ENCODE data around the gene NTM. TPM values are rescaled to one million over a fixed set of nuclear protein-coding genes. Genes with fewer than 3 reads are reported as not detected.

NTM gene
- total and polyA plus RNA-seq, 2 experiments from 2014 or later = 25.9 to 49.0 TPM

DNA sequence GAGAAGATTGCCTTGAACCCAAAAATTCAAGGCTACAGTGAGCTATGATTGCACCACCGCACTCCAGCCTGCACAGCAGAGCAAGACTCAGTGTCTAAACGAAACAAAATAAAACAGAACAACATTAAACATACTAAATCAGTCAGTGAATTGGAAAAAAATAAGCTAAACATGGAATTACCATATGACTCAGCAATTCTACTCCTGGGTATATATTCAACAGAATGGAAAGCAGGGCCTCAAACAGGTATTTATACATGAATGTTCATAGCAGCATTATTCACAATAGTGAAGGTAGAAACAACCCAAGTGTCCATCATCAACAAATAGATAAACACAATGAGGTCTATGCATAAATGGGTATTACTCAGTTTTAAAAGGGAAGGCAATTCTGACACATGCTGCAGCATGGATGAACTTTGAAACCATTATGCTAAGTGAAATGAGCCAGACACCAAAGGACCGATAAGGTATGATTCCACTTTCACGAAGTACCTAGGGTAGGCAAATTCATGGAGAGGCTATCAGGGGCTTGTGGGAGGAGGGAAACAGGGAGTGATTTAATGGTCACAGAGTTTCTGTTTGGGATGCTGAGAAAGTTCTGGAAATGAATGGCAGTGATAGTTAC lies 15.5 kb downstream of the NTM start:
- Histone ChIP-seq H3K4me2 (ENCODE audit: unreplicated experiment) (no peak overlapping the region), H2AFZ (no peak overlapping the region), H3K9me2 (ENCODE audit: insufficient read depth) (no peaks in the 10 kb centered on the region), H3K27ac (no peak overlapping the region), H3K4me3 (no peak overlapping the region), H3K27me3 (replicated peaks; ENCODE audit: insufficient read depth) (peaks cover 53% of the 10 kb centered on the region), H3K9me3 (ENCODE audit: low read depth) (no peaks in the 10 kb centered on the region), H3K36me3 (ENCODE audit: low read depth) (no peaks in the 10 kb centered on the region), H4K20me1 (ENCODE audit: insufficient read depth) (no peaks in the 10 kb centered on the region), H3K9ac (no peak overlapping the region), H3K4me1 (ENCODE audit: insufficient read depth) (no peaks in the 10 kb centered on the region), H3K79me2 (ENCODE audit: insufficient read depth) (no peaks in the 10 kb centered on the region), H3F3A (ENCODE audit: insufficient read depth) (no peaks in the 10 kb centered on the region)
- no peak for TF ChIP-seq EZH2phosphoT487 (IDR thresholded peaks at IDR 0.05; ENCODE audit: insufficient read depth, low read depth)
- no peak for TF ChIP-seq EZH2 (IDR thresholded peaks at IDR 0.05; ENCODE audit: insufficient read depth, poor library complexity, severe bottlenecking)
- DNase-seq = no peak
- in situ Hi-C loops (cut with MboI) = no loop called here
- WGBS, 2 experiments (ENCODE audit: low coverage in 1 of 2, low lambda C conversion rate in 2 of 2, missing lambda C conversion rate in 2 of 2) = 23 to 25% methylated on average over 4 of the region's 4 CpGs

DNA sequence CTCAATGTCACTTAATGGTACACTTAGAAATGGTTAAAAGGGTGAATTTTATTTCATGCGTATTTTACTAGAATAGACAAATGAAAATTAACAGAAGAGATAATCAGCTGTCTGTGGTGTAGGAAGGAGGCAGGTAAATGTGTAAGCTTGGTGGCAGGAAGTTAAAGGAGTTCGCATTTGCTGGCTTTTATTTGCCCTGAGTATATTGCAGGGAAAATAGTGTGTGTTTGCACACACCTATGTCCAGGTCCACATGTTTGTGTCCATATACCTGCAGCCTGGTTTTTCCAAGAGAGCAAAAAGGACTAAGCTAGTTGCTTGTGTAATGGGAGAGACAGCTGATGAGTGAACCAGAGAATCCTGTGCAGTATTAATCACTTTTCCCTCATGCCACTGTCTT lies 16.0 kb downstream of the NTM start:
- H3K9ac ChIP-seq = no peak overlapping the region
- 16 to 37% methylated on average over 2 of the region's 2 CpGs for WGBS, 2 experiments (ENCODE audit: low coverage in 1 of 2, low lambda C conversion rate in 2 of 2, missing lambda C conversion rate in 2 of 2)
- no peak overlapping the region for H3K27ac ChIP-seq
- TF ChIP-seq EZH2phosphoT487 (IDR thresholded peaks at IDR 0.05; ENCODE audit: insufficient read depth, low read depth) = no peak
- H3K4me1 ChIP-seq (ENCODE audit: insufficient read depth) = no peaks in the 10 kb centered on the region
- no peaks in the 10 kb centered on the region for H3K9me2 ChIP-seq (ENCODE audit: insufficient read depth)
- no peaks in the 10 kb centered on the region for H3K36me3 ChIP-seq (ENCODE audit: low read depth)
- H2AFZ ChIP-seq = no peak overlapping the region
- in situ Hi-C loops (cut with MboI) = no loop called here
- no peak overlapping the region for H3K4me3 ChIP-seq
- H3K79me2 ChIP-seq (ENCODE audit: insufficient read depth) = no peaks in the 10 kb centered on the region
- peaks cover 53% of the 10 kb centered on the region for H3K27me3 ChIP-seq (replicated peaks; ENCODE audit: insufficient read depth)
- no peak overlapping the region for H3K4me2 ChIP-seq (ENCODE audit: unreplicated experiment)
- H4K20me1 ChIP-seq (ENCODE audit: insufficient read depth) = no peaks in the 10 kb centered on the region
- no peaks in the 10 kb centered on the region for H3F3A ChIP-seq (ENCODE audit: insufficient read depth)
- DNase-seq = no peak
- H3K9me3 ChIP-seq (ENCODE audit: low read depth) = no peaks in the 10 kb centered on the region

DNA sequence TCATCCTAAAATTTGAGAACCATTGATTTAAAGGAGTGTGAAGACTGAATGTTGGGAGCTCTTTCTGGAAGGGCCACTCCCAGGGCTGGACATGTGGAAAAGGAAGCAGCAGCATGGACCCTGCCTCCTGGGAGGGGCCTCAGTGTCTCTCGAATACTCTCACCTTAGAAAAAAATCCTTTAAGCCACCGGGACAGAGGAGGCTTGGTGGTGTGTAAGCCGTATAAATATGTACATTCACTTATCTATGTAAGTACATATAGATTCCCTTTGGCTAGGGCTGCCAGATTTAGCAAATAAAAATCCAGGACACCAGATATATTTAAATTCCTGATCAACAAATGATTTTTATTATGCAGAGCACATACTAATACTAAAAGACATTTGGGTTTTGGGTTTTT lies 17.6 kb downstream of the NTM start:
- in situ Hi-C loops (cut with MboI) = no loop called here
- Histone ChIP-seq H3K4me1 (ENCODE audit: insufficient read depth) (no peaks in the 10 kb centered on the region), H3K79me2 (ENCODE audit: insufficient read depth) (no peaks in the 10 kb centered on the region), H3K4me2 (ENCODE audit: unreplicated experiment) (no peak overlapping the region), H3K27ac (no peak overlapping the region), H4K20me1 (ENCODE audit: insufficient read depth) (no peaks in the 10 kb centered on the region), H3K9me3 (ENCODE audit: low read depth) (no peaks in the 10 kb centered on the region), H3K27me3 (replicated peaks; ENCODE audit: insufficient read depth) (peaks cover 53% of the 10 kb centered on the region), H3K4me3 (no peak overlapping the region), H3K9ac (no peak overlapping the region), H3F3A (ENCODE audit: insufficient read depth) (no peaks in the 10 kb centered on the region), H3K36me3 (ENCODE audit: low read depth) (no peaks in the 10 kb centered on the region), H3K9me2 (ENCODE audit: insufficient read depth) (no peaks in the 10 kb centered on the region), H2AFZ (no peak overlapping the region)
- no peak for TF ChIP-seq EZH2 (IDR thresholded peaks at IDR 0.05; ENCODE audit: insufficient read depth, poor library complexity, severe bottlenecking)
- no peak for TF ChIP-seq EZH2phosphoT487 (IDR thresholded peaks at IDR 0.05; ENCODE audit: insufficient read depth, low read depth)
- DNase-seq = no peak
- WGBS, 2 experiments (ENCODE audit: low coverage in 1 of 2, low lambda C conversion rate in 2 of 2, missing lambda C conversion rate in 2 of 2) = 10 to 12% methylated on average over 3 of the region's 3 CpGs

DNA sequence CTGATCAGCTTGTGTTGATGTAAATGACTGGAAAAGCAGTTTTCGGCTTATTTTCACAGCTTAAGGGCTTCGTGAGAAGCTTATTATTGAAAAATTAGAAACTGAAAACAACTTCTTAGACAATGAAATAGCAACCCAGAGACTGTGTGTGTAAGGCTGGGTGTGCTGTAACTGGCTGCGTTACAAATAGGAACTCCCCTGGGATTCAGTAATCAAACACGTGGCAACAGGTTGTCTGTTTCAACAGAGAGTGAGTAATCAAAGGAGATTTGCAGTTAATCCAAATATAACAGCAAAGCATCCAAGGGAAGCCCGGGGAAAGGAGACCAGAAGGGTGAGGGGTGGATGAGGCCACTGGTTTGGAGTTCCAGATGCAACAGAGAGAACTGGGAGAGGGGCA lies 19.2 kb downstream of the NTM start:
- in situ Hi-C loops (cut with MboI) = no loop called here
- no peak overlapping the region for H3K4me2 ChIP-seq (ENCODE audit: unreplicated experiment)
- no peak for DNase-seq
- H3K9me3 ChIP-seq (ENCODE audit: low read depth) = no peaks in the 10 kb centered on the region
- no peak overlapping the region for H3K27ac ChIP-seq
- H4K20me1 ChIP-seq (ENCODE audit: insufficient read depth) = no peaks in the 10 kb centered on the region
- H3F3A ChIP-seq (ENCODE audit: insufficient read depth) = no peaks in the 10 kb centered on the region
- TF ChIP-seq EZH2 (IDR thresholded peaks at IDR 0.05; ENCODE audit: insufficient read depth, poor library complexity, severe bottlenecking) (no peak), EZH2phosphoT487 (IDR thresholded peaks at IDR 0.05; ENCODE audit: insufficient read depth, low read depth) (no peak)
- no peaks in the 10 kb centered on the region for H3K4me1 ChIP-seq (ENCODE audit: insufficient read depth)
- no peaks in the 10 kb centered on the region for H3K79me2 ChIP-seq (ENCODE audit: insufficient read depth)
- no peaks in the 10 kb centered on the region for H3K36me3 ChIP-seq (ENCODE audit: low read depth)
- H3K4me3 ChIP-seq = no peak overlapping the region
- no peak overlapping the region for H3K9ac ChIP-seq
- WGBS, 2 experiments (ENCODE audit: low coverage in 1 of 2, low lambda C conversion rate in 2 of 2, missing lambda C conversion rate in 2 of 2) = 20% methylated on average over 5 of the region's 5 CpGs
- H3K9me2 ChIP-seq (ENCODE audit: insufficient read depth) = no peaks in the 10 kb centered on the region
- H2AFZ ChIP-seq = no peak overlapping the region
- peaks cover 52% of the 10 kb centered on the region for H3K27me3 ChIP-seq (replicated peaks; ENCODE audit: insufficient read depth)

DNA sequence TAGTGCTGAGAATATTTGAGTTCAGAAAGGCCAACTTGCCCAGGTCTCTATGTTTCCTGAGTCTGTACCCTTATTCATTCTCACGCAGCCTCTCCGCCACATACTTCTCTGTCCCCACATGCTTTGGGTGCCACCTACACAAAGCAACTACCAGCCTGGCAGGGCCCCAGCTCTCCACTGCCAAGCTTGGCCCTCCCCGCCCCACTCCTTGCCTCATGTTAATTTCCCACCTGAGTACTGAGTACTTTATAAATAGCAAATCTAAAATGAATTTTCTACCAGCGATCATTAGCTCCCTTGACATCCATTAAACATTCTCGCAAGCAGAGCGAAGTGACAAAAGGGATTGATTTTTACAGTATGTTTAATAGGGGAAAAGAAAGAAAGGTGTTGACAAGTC lies 20.8 kb downstream of the NTM start:
- H3K4me1 ChIP-seq (ENCODE audit: insufficient read depth) = no peaks in the 10 kb centered on the region
- H3K27ac ChIP-seq = no peak overlapping the region
- no peaks in the 10 kb centered on the region for H3K79me2 ChIP-seq (ENCODE audit: insufficient read depth)
- H3K9me2 ChIP-seq (ENCODE audit: insufficient read depth) = no peaks in the 10 kb centered on the region
- no peak for DNase-seq
- H3K4me2 ChIP-seq (ENCODE audit: unreplicated experiment) = no peak overlapping the region
- WGBS, 2 experiments (ENCODE audit: low coverage in 1 of 2, low lambda C conversion rate in 2 of 2, missing lambda C conversion rate in 2 of 2) = 61 to 69% methylated on average over 6 of the region's 6 CpGs
- H3K4me3 ChIP-seq = no peak overlapping the region
- H3K36me3 ChIP-seq (ENCODE audit: low read depth) = no peaks in the 10 kb centered on the region
- no peak overlapping the region for H2AFZ ChIP-seq
- no peak for TF ChIP-seq EZH2 (IDR thresholded peaks at IDR 0.05; ENCODE audit: insufficient read depth, poor library complexity, severe bottlenecking)
- H4K20me1 ChIP-seq (ENCODE audit: insufficient read depth) = no peaks in the 10 kb centered on the region
- H3K9ac ChIP-seq = no peak overlapping the region
- peaks cover 44% of the 10 kb centered on the region for H3K27me3 ChIP-seq (replicated peaks; ENCODE audit: insufficient read depth)
- in situ Hi-C loops (cut with MboI) = no loop called here
- H3K9me3 ChIP-seq (ENCODE audit: low read depth) = no peaks in the 10 kb centered on the region
- H3F3A ChIP-seq (ENCODE audit: insufficient read depth) = no peaks in the 10 kb centered on the region

All from GM23248 (cell line).